GM18951 (cell line): ENCODE data around the gene ARAP2.

Source experiments
- POLR2A ChIP-seq: IDR thresholded peaks from 4 replicates; pipeline ENCODE4 v1.6.1; 2011; ENCODE audit warnings: mild to moderate bottlenecking; ENCODE audit not compliant: insufficient read length, insufficient read depth; ENCODE audit errors: extremely low read depth
- in situ Hi-C: fragments of 300-500 bp; cut with MboI; formaldehyde crosslinking; loops from one replicate; pipeline ENCODE4 v1.12.0; 2022; ENCODE audit warnings: low sequenced_read_pairs, mixed read lengths, inconsistent platforms; ENCODE audit not compliant: unreplicated experiment

Gene ARAP2

GRCh38 chr4:36244257-36245082, at the start of gene ARAP2:
ARAP2 (minus strand) TSS chr4:36244514; CDS start chr4:36229486, 15,028 bp downstream.
- TF ChIP-seq POLR2A, result peak; percentile 53
- in situ Hi-C loops, result no loop called here

GRCh38 chr4:36292556-36293188, 48.4 kb upstream of the ARAP2 start:
- TF ChIP-seq POLR2A, result no peak
- in situ Hi-C loops, result no loop called here

- no peak for TF ChIP-seq POLR2A
- in situ Hi-C loops, result no loop called here
Measured at GRCh38 chr4:36290641-36291040, 46.3 kb upstream of the ARAP2 start.

GRCh38 chr4:36288731-36289426, 44.6 kb upstream of the ARAP2 start:
- in situ Hi-C loops, result no loop called here

GRCh38 chr4:36286481-36286871, 42.2 kb upstream of the ARAP2 start:
- in situ Hi-C loops, result no loop called here
- TF ChIP-seq POLR2A, result no peak

More at GRCh38 chr4:36288731-36289426, 44.6 kb upstream of the ARAP2 start:
- TF ChIP-seq POLR2A, result no peak

- TF ChIP-seq POLR2A, result no peak
- in situ Hi-C loops, result no loop called here
Measured at GRCh38 chr4:36285784-36286480, 41.6 kb upstream of the ARAP2 start.

GRCh38 chr4:36283912-36284465, 39.7 kb upstream of the ARAP2 start:
- TF ChIP-seq POLR2A, result no peak

GRCh38 chr4:36282503-36283030, 38.3 kb upstream of the ARAP2 start:
- in situ Hi-C loops, result no loop called here
- no peak for TF ChIP-seq POLR2A

More at GRCh38 chr4:36283912-36284465, 39.7 kb upstream of the ARAP2 start:
- in situ Hi-C loops, result no loop called here

GRCh38 chr4:36281384-36282106, 37.2 kb upstream of the ARAP2 start, which contains the start of gene DTHD1:
DTHD1 (plus strand) TSS chr4:36281616; CDS start chr4:36281759, 143 bp downstream.
- no peak for TF ChIP-seq POLR2A
- in situ Hi-C loops, result no loop called here

- in situ Hi-C loops, result no loop called here
- TF ChIP-seq POLR2A, result no peak
Measured at GRCh38 chr4:36280555-36280954, 36.2 kb upstream of the ARAP2 start.

GRCh38 chr4:36278789-36279188, 34.5 kb upstream of the ARAP2 start:
- TF ChIP-seq POLR2A, result no peak
- in situ Hi-C loops, result no loop called here

GRCh38 chr4:36277533-36277932, 33.2 kb upstream of the ARAP2 start:
- TF ChIP-seq POLR2A, result no peak
- in situ Hi-C loops, result no loop called here
